RPMI8226 (cell line): Measurements from ENCODE around the gene KSR2.

Experiments
- DNase-seq: peaks from one replicate; pipeline ENCODE4 v3.0.0-alpha.2; 2015

KSR2 gene

GRCh38 chr12:117603316-117604113 lies 365.3 kb downstream of the KSR2 start:
- DNase-seq = no peak

GRCh38 chr12:117599849-117600248 lies 368.9 kb downstream of the KSR2 start:
- DNase-seq = no peak

- DNase-seq = no peak
Measured at GRCh38 chr12:117596968-117597367, 371.8 kb downstream of the KSR2 start.

- no peak for DNase-seq
Measured at GRCh38 chr12:117595751-117596150, 373.0 kb downstream of the KSR2 start.

GRCh38 chr12:117594481-117594880 lies 374.3 kb downstream of the KSR2 start:
- DNase-seq = no peak

- no peak for DNase-seq
Measured at GRCh38 chr12:117593815-117594400, 374.9 kb downstream of the KSR2 start.

- DNase-seq = no peak
Measured at GRCh38 chr12:117592588-117593305, 376.0 kb downstream of the KSR2 start.

- no peak for DNase-seq
Measured at GRCh38 chr12:117590999-117591398, 377.8 kb downstream of the KSR2 start.

- no peak for DNase-seq
Measured at GRCh38 chr12:117590386-117590785, 378.4 kb downstream of the KSR2 start.

- DNase-seq = no peak
Measured at GRCh38 chr12:117589021-117589420, 379.8 kb downstream of the KSR2 start.

- DNase-seq = peak; percentile 44
Measured at GRCh38 chr12:117587631-117588287, 381.0 kb downstream of the KSR2 start.

- DNase-seq = no peak
Measured at GRCh38 chr12:117583677-117584225, 385.0 kb downstream of the KSR2 start.

GRCh38 chr12:117583092-117583491 lies 385.7 kb downstream of the KSR2 start:
- no peak for DNase-seq

- no peak for DNase-seq
Measured at GRCh38 chr12:117582135-117582784, 386.5 kb downstream of the KSR2 start.

GRCh38 chr12:117580718-117581062 lies 388.1 kb downstream of the KSR2 start:
- peak; percentile 50 for DNase-seq

GRCh38 chr12:117580015-117580717 lies 388.6 kb downstream of the KSR2 start:
- DNase-seq = no peak

GRCh38 chr12:117577122-117577657 lies 391.6 kb downstream of the KSR2 start:
- DNase-seq = no peak

- DNase-seq = no peak
Measured at GRCh38 chr12:117576053-117576452, 392.7 kb downstream of the KSR2 start.

GRCh38 chr12:117574655-117575054 lies 394.1 kb downstream of the KSR2 start:
- DNase-seq = no peak

- no peak for DNase-seq
Measured at GRCh38 chr12:117572755-117573154, 396.0 kb downstream of the KSR2 start.

- DNase-seq = no peak
Measured at GRCh38 chr12:117571321-117571720, 397.5 kb downstream of the KSR2 start.

- DNase-seq = no peak
Measured at GRCh38 chr12:117570608-117571007, 398.2 kb downstream of the KSR2 start.
